MM.1S (cell line): Measurements from ENCODE around the gene KIDINS220.

ENCODE experiments used
- DNase-seq: peaks from one replicate; pipeline ENCODE4 v3.0.0-alpha.2; 2015
- H2AFZ ChIP-seq: fragments of 300-600 bp; sonication (generic); 2 replicates; pipeline ENCODE4 v1.6.0; 2016; ENCODE audit warnings: antibody characterized with exemption, low read length
- H3F3A ChIP-seq: fragments of 300-600 bp; sonication (generic); 2 replicates; pipeline ENCODE4 v1.6.1; 2016; ENCODE audit warnings: mild to moderate bottlenecking, antibody characterized with exemption, low read length, moderate library complexity, mixed read lengths; ENCODE audit not compliant: insufficient read depth
- H3K27ac ChIP-seq: fragments of 300-600 bp; sonication (generic); 2 replicates; pipeline ENCODE4 v1.5.1; 2016; ENCODE audit warnings: mild to moderate bottlenecking, low read length
- H3K27me3 ChIP-seq: fragments of 300-600 bp; sonication (generic); replicated peaks from 2 replicates; pipeline ENCODE4 v1.6.0; 2016; ENCODE audit warnings: low read length; ENCODE audit not compliant: insufficient read depth
- H3K36me3 ChIP-seq: fragments of 300-600 bp; sonication (generic); replicated peaks from 2 replicates; pipeline ENCODE4 v1.6.1; 2016; ENCODE audit warnings: mild to moderate bottlenecking, low read length, mixed read lengths; ENCODE audit not compliant: insufficient read depth
- H3K4me1 ChIP-seq: fragments of 300-600 bp; sonication (generic); 2 replicates; pipeline ENCODE4 v1.6.1; 2016; ENCODE audit warnings: low read length, mixed read lengths
- H3K4me2 ChIP-seq: fragments of 300-600 bp; sonication (generic); 2 replicates; pipeline ENCODE4 v1.6.0; 2016; ENCODE audit warnings: low read depth, low read length
- H3K4me3 ChIP-seq: fragments of 300-600 bp; sonication (generic); 2 replicates; pipeline ENCODE4 v1.5.1; 2016; ENCODE audit warnings: low read length, mixed read lengths
- H3K79me2 ChIP-seq: fragments of 300-600 bp; sonication (generic); 2 replicates; pipeline ENCODE4 v1.6.1; 2016; ENCODE audit warnings: mixed run types, low read length, mixed read lengths
- H3K9ac ChIP-seq: fragments of 300-600 bp; sonication (generic); 2 replicates; pipeline ENCODE4 v1.6.1; 2016; ENCODE audit warnings: low read length, mixed read lengths
- H3K9me2 ChIP-seq: fragments of 300-600 bp; sonication (generic); replicated peaks from 2 replicates; pipeline ENCODE4 v1.6.1; 2016; ENCODE audit warnings: mild to moderate bottlenecking, low read length, mixed read lengths; ENCODE audit not compliant: insufficient read depth
- H3K9me3 ChIP-seq: fragments of 300-600 bp; sonication (generic); replicated peaks from 2 replicates; pipeline ENCODE4 v1.6.1; 2016; ENCODE audit warnings: mild to moderate bottlenecking, low read length, mixed read lengths; ENCODE audit not compliant: insufficient read depth
- H4K20me1 ChIP-seq: fragments of 300-600 bp; sonication (generic); 2 replicates; pipeline ENCODE4 v1.6.1; 2016; ENCODE audit warnings: mild to moderate bottlenecking, low read length, moderate library complexity, mixed read lengths; ENCODE audit not compliant: insufficient read depth
- EZH2 ChIP-seq: fragments of 300-600 bp; sonication (generic); optimal IDR thresholded peaks from 2 replicates; pipeline ENCODE3; 2017; ENCODE audit warnings: low read depth, mild to moderate bottlenecking, antibody characterized with exemption, low read length, mixed read lengths
- EZH2phosphoT487 ChIP-seq: fragments of 300-600 bp; sonication (generic); IDR thresholded peaks from 2 replicates; pipeline ENCODE4 v1.6.1; 2018; ENCODE audit warnings: antibody characterized with exemption, low read length
- TF ChIP-seq, protein P1 (sequence below): fragments of 300-600 bp; sonication (generic); IDR thresholded peaks from 2 replicates; pipeline ENCODE4 v1.5.1; 2016; ENCODE audit warnings: antibody characterized with exemption, low read length, mixed read lengths

The KIDINS220 gene

DNA sequence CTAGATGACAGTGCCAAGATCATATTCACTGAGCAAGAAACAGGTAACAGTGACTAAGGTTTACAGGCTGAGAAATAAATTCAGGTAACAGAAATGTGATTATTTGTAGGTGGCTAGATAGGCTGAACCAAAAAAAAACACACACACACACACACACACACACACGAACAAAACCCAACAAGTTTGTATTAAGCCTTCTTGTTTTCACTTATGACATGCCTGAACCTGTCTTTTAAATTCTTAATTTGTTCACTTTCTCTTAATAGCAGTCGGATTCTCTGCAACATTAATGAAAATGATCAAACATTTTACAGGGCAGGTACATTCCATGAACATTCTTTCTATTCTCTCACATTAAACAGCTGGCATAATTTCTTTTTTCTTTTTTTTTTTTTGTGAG is 18.8 kb upstream of the KIDINS220 start:
- Histone ChIP-seq H3K9me3 (no peaks in the 10 kb centered on the region), H3K4me2 (no peak overlapping the region), H3K4me1 (no peaks in the 10 kb centered on the region), H2AFZ (no peak overlapping the region), H3K27ac (no peak overlapping the region), H3K9me2 (no peaks in the 10 kb centered on the region), H3K9ac (no peak overlapping the region), H3K79me2 (no peaks in the 10 kb centered on the region), H3F3A (no peaks in the 10 kb centered on the region), H3K4me3 (no peak overlapping the region), H3K36me3 (no peaks in the 10 kb centered on the region), H3K27me3 (no peaks in the 10 kb centered on the region), H4K20me1 (no peaks in the 10 kb centered on the region)
- TF ChIP-seq EZH2phosphoT487 (no peak), EZH2 (no peak)
- TF ChIP-seq, protein P1, sequence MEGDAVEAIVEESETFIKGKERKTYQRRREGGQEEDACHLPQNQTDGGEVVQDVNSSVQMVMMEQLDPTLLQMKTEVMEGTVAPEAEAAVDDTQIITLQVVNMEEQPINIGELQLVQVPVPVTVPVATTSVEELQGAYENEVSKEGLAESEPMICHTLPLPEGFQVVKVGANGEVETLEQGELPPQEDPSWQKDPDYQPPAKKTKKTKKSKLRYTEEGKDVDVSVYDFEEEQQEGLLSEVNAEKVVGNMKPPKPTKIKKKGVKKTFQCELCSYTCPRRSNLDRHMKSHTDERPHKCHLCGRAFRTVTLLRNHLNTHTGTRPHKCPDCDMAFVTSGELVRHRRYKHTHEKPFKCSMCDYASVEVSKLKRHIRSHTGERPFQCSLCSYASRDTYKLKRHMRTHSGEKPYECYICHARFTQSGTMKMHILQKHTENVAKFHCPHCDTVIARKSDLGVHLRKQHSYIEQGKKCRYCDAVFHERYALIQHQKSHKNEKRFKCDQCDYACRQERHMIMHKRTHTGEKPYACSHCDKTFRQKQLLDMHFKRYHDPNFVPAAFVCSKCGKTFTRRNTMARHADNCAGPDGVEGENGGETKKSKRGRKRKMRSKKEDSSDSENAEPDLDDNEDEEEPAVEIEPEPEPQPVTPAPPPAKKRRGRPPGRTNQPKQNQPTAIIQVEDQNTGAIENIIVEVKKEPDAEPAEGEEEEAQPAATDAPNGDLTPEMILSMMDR: no peak
- no peak for DNase-seq

DNA sequence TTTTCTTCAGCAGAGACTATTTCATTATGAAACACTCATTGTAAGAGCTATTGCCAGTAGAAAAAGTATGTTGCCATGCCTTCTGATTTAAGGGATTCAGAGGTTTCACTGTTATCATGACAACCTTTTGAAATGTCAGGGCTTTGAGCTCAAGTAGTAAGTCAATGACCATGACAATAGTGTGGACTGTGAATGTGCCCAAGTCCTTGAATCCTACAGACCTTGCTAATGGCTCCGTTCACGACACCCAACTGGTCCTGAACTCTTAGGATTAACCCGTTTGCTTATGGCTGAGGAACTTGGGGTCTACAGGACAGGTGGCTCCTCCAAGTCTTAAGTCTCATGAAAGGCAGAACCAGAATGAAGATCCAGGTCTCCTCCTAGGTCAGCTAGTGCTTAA is 17.6 kb upstream of the KIDINS220 start:
- Histone ChIP-seq H3K4me1 (no peaks in the 10 kb centered on the region), H3K9me2 (no peaks in the 10 kb centered on the region), H3K9ac (no peak overlapping the region), H3K4me3 (no peak overlapping the region), H3K27ac (no peak overlapping the region), H4K20me1 (no peaks in the 10 kb centered on the region), H3F3A (no peaks in the 10 kb centered on the region), H2AFZ (no peak overlapping the region), H3K36me3 (no peaks in the 10 kb centered on the region), H3K79me2 (no peaks in the 10 kb centered on the region), H3K27me3 (no peaks in the 10 kb centered on the region), H3K9me3 (no peaks in the 10 kb centered on the region), H3K4me2 (no peak overlapping the region)
- no peak for DNase-seq
- TF ChIP-seq EZH2phosphoT487: no peak

DNA sequence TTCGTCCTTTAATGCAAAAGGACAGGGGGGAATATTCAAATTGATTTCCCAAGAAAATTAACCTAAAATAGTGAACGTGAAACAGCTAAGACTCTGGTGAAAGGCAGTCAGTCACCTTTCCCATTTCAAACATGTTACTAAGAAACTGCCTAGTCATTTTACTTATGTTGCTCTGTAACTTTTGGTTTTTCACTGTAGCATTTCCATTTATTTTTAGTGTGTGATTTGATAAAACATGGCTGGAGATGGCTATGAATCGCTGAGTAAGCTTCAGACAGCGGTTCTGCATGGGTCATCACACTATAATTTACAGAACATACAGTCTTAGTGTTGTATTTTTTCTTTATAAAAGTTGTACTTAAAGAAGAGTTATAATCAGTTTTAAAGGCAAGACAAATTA is 16.0 kb upstream of the KIDINS220 start:
- H3K9me3 ChIP-seq: no peaks in the 10 kb centered on the region
- DNase-seq: no peak
- H2AFZ ChIP-seq: no peak overlapping the region
- no peaks in the 10 kb centered on the region for H4K20me1 ChIP-seq
- H3K27me3 ChIP-seq: no peaks in the 10 kb centered on the region
- no peak overlapping the region for H3K27ac ChIP-seq
- no peaks in the 10 kb centered on the region for H3K4me1 ChIP-seq
- no peak overlapping the region for H3K4me2 ChIP-seq
- TF ChIP-seq, protein P1: no peak
- TF ChIP-seq EZH2phosphoT487 (no peak), EZH2 (no peak)
- no peak overlapping the region for H3K9ac ChIP-seq
- no peaks in the 10 kb centered on the region for H3F3A ChIP-seq
- H3K79me2 ChIP-seq: no peaks in the 10 kb centered on the region
- H3K9me2 ChIP-seq: no peaks in the 10 kb centered on the region
- no peaks in the 10 kb centered on the region for H3K36me3 ChIP-seq
- H3K4me3 ChIP-seq: no peak overlapping the region

DNA sequence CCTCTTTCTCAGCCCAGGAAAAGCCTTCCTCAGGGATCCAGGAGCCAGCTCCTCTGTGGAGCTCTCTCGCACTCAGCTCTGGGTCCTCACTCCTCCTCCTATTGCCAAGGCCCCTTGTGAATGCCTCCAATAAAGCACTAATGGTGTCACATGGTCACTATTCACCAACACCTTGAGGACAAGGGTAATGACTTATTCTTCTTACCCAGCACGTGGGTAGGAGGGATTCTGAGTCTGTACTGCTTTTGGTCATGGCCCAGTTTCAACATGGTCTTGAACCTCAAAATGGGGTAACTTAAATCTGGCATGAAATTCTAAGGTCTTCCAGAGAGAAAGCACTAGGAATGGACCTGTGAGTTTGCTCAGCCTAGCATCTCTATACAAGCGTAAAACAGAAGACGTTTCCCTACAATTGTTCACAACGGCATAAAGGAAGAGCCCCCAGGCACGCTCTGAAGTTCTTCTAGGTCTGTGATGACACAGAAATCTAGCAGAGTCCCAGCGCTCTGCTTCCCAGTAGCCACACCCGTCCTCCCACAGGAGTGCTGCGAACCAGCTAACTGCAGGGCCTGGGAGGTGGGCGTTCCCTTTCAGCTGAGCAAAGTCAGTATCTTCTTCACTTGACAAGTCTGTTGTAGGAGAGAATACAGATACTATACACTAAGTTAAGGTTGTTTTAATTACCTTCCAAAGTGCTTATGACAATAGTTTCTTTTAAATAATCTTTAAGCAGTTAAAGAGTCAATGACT is 14.6 kb upstream of the KIDINS220 start:
- no peaks in the 10 kb centered on the region for H3K27me3 ChIP-seq
- H2AFZ ChIP-seq: no peak overlapping the region

More for the DNA sequence above, 14.6 kb upstream of the KIDINS220 start:
- Histone ChIP-seq H3K4me2 (no peak overlapping the region), H3K27ac (no peak overlapping the region), H3K4me1 (no peaks in the 10 kb centered on the region), H3K9me3 (no peaks in the 10 kb centered on the region), H3K9ac (no peak overlapping the region), H4K20me1 (no peaks in the 10 kb centered on the region), H3K4me3 (no peak overlapping the region), H3K36me3 (no peaks in the 10 kb centered on the region), H3F3A (no peaks in the 10 kb centered on the region), H3K9me2 (no peaks in the 10 kb centered on the region), H3K79me2 (no peaks in the 10 kb centered on the region)
- TF ChIP-seq EZH2phosphoT487 (no peak), EZH2 (no peak)
- DNase-seq: no peak
